HG03159 (cell line): ENCODE data around the gene PGAM2.
"Not testable (repeated sequence)": the region's sequence is repeated elsewhere in the genome, so short reads cannot be mapped to it uniquely, and the experiment has no call there.

Experiments used
- ATAC-seq: cut with Tn5 transposase; IDR thresholded peaks from one replicate; pipeline ENCODE4 v1.9.1; 2021; ENCODE audit warnings: mild to moderate bottlenecking, moderate library complexity; ENCODE audit not compliant: unreplicated experiment

The PGAM2 gene

DNA sequence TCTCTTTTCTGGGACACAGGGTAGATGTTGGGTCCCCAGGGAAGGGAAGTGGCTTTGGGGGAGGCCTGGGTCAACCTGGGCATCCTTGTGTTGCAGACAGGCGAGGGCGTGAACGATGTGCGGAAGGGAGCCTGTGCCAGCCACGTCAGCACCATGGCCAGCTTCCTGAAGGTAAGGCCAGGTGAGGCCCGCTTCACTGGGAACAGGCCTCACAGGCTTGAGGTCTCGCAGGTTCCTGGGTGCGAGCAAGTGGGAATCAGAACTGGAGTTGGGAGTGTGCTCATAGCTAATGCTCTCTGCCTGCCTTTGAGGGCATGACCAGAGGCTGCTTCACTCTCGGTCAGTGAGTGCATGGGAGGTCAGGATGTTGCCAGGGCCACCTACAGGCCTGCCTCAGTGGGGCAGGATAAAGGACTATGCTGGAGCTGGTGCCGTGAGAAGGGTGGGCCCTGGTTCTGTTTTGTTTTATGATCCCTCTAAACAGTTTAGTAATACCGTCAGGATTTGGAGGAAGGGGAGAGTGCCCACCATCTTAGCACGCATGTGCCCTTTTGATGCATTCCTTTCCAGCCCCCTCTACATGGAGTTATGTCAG lies 12.5 kb downstream of the PGAM2 start:
- no peak for ATAC-seq

DNA sequence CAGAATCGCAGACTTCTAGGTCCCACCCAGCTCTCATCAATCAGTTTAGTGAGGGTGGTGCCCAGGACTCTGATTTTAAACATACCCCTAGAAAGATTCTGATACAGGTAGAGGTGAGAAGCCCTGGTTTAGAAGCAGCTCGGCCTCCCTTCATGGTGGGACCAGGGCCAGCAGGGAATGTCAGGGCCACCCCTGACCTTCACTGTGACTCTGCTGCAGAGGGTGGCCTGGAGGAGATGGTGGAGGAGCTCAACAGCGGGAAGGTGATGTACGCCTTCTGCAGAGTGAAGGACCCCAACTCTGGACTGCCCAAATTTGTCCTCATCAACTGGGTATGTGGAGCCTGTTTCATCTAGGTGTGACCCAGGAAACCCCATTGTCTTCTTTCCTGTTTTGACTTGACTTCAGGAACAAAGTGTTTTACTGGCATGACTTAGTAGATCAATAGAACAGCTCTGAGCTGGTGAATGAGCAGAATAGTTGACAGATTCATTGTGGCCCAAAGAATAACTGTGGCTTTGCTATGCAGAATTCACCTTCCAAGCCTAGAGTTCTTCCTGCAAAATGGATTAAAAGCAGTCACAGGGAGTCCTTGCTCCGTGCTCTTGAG lies 13.7 kb downstream of the PGAM2 start:
- ATAC-seq: no peak

DNA sequence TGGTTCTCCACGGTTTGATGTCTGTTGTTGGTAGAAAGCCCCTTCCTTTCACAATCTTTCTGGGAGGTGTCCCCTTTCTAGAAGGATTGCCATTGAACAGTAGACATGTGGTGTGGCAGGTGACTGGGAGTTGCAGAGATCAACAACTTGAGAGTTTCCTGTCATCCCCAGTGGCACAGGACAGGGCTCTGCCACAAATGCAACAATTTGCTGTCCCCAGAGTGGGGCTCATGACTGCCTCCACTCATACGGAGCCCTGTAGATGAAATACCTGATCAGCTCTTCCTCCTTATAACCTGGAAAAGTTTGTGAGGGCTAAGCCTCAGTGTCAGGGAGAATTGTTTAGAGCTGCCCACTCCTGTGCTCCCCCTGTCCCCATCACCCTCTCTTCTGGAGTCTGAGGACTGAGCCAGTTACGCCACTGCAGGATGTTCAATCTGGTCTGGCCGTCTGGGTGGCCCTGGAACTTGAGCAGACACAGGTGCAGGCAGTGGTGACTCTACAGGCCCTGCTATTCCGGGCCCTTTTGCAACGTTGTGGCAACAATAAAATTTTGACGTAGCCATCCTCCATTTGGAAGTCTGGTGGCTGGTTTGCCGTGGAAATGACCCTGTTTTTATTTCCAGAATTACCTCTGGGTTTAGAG lies 14.3 kb downstream of the PGAM2 start:
- no peak for ATAC-seq

DNA sequence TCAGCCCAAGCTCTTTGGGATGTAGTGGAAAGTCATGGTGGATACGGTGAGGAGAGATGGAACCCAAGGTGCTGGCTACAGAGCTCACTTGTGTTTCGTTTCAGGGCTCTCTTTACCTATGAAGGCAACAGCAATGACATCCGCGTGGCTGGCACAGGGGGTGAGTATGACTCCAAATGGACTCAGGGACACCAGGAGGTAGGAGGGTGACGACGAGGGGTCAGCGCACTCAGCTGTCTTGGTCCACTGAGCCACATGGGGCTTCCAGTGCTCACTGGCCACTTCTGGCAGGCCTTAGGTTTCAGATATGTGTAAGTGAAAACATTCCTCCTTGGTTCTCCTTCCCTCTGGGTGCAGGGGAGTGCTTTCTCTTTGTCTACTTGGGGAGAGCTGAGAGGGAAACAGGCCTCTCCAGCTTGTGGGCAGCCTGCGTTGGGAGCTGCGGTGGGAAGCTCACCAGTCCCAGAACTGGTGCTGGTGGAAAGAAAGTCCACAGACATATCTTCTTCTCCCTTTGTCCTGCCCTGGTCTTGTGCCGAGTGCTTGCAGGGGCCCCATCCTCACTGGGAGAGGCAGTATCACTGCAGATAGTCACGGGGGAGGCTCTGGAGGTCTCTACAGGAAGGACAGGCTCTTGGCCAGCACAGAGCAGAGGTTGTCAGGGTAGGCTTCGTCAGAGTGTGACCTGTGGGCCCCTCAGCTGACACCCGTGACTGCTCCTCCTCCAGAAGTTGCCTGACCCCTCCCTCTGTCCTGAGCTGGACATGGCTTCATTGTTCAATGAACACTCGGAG lies 15.0 kb downstream of the PGAM2 start:
- no peak for ATAC-seq

DNA sequence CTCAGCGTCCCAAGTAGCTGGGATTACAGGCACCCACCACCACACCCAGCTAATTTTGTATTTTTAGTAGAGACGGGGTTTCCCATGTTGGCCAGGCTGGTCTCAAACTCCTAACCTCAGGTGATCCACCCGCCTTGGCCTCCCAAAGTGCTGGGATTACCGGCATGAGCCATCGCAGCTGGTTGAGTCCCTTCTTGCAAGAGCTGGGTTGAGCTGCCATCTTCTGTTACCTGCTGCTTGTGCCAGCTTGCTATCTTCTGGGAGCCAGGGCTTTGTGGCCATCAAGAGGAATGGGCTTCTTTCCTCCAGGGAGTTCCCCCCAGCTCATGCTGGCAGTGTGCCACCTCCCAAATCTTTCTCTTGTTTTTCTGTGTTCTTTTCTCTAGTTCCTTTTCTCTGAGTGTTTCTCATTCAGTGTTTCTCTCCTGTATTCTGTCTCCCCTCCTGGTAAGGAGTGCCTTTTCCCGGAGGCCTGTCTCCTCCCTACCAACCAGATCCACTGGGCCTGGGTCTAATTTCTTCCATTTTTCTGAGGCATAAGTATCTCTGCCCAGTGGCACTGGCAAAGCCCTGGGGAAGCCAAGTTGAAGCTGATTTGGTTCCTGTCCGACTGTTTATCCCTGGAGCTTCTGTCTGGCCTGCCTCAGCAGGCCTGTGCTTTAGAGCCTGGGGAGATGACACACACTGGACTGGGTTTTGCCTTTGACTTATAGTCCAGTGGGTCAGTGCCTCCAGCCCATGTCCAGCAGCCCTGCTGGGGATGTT lies 17.2 kb downstream of the PGAM2 start:
- ATAC-seq: no peak

DNA sequence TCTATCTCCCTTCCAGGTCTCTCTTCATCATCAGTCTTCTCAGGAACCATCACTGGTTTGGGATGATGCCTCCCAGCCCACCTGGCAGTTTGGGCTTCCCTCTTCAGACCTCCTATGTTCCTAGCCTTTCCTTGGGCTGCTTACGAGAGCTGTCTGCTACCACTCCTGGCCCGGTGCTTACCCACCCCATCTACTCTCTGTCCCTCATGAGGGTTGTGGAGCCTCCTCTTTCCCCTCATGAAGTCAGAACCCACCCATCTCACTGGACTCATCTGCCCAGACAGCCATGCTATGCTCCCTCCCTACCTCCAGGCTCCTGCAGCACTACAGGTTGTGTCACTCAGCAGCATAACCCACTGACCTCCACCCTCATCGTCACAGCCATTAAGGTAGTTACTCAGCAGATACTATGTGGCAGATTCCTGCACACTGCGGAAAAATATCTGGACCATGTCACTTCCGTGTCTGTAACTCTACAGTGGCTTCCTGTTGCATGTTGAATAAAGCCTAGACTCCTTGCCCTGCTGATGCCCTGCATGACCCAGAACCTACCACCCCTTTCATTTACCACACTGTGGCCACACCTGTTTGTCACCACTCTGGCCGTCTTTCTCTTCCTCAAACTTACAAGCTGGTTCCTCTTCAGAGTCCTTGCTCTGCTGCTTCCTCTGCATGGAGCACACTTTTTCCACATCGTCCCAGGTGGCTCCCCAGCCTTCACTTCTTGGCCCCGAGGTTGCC lies 18.9 kb downstream of the PGAM2 start:
- ATAC-seq: peak; percentile 62

DNA sequence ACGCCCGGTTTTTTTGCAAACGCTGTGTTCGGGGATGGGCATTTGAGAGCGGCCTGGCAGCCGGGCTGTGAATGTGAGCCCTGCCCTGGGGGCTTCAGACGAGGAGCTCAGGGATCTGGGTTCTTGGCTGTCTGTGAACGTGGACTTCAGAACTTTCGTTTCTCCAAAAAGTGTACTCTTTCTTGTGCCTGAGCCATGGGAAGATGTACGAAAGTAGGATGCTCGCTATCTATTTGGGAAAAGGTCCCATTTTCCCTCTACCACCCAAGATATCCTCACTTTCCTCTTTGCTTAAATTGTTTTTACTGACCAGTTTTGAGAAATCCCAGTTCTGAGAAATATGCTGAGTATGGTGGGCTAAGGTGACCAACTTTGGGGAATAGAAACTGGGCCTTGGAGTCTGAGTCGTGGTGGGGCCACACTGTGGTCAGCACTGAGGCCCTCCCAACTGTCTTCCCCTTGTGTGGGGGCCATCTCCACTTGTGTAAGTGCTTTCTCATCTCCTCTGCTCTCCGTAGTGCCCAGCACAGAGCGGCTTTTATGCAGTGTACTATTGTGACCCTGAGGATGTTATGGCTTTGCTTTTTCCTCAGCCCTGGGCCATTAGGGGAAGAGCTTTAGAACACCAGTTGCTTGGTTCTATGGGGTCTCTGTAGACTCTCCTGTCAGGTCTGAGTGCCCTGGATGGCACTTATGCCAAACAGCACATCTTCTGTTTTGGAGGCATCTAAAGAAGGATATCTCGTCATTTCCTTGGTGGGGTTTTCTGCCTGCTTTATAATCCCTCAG lies 19.9 kb downstream of the PGAM2 start:
- no peak for ATAC-seq

DNA sequence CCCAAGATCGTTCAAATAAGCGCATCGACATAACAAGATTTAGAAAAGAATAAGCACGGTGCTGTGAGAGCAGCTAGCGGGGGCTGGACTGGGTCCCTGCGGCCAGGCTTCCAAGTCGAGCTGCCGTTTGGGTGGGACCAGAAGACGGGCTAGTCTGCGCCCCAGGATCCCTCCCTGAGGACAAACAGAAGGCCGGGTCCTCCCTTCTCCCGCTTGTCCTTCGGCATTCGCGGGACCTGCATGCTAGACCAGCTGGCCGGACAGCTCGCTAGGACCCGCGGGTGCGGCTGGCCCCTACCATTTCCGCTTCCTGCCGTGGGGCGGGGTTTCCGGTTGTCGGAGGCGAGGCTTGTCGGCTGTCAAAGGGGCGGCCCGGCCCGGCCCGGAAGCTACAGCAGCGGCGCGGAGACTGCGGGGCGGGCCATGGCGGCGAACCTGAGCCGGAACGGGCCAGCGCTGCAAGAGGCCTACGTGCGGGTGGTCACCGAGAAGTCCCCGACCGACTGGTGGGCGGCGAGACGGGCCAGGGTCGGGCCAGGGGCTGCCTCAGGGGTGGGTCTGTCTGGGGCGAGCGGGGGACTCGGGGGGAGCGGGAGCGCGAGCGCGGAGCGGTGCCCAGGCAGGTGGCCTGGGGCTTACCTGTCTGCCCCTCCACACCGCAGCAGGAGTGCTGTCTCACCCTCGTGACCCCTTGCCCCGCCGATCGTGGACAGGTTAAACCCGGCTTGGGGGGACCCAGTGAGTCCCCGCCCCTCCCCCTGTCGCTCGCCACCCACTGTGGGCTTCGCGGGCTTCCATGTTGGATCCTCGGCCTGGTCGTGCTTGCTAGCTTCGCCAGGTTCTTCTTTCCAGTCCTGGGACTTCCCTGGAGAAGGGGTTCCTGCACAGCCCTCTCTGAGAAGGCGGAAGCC lies 20.8 kb downstream of the PGAM2 start, which contains the start of gene DBNL:
Gene DBNL (plus strand): TSS at position 388 of the 911 bp plus-strand sequence. CDS start 36 bp downstream, at position 424.
- ATAC-seq: peak; percentile 64

DNA sequence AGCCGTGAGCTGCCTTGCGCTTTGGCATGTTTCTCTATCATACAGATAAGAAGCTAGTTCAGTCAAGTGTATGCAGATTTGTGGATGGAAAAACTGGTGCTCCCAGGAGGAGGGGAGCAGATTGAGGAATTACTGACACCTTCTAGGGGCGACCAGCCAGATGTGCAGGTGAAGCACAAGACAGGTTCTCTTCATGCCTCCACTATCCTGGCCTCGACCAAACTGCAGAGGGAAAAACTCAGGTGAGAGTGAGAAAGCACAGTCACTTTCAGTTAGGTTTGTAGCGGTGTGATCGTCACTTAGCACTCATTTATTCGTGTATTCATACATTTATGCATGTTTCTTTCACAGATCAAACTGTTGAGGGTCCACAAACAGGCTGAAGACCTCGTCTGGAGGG lies 21.5 kb downstream of the PGAM2 start:
- no peak for ATAC-seq

DNA sequence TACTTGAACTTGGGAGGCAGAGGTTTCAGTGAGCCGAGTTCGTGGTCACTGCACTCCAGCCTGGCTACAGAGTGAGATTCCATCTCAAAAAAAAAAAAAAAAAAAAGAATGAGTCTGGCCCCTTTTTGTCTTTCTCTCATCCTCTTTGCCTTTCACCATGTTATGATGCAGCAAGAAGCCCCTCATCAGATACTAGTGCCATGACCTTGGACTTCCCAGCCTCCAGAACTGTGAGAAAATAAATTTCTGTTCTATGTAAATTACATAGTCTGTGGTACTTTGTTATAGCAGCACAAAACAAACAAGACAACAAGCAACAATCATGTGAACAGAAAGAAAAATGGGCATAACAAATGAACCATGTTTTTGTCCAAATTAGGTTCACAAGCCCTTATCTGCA lies 23.1 kb downstream of the PGAM2 start:
- no peak for ATAC-seq

DNA sequence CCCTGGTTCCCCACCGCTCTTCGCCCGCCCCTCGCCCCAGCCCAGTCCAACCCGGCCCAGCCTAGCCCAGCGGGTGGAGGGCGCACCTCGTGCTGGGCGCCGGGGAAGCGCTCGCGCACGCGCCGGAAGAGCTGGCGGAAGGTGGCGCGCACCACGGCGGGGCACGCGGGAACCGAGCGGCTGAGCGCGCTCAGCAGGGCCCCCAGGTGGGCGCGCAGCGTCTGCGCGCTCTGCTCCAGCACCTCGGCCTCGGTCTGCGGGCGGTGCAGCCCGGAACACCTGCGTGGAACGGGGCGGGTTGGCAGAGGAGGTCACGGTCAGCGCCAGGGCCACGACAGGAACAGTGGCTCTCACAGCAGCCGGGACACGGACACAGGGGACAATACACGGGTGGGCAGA lies 24.9 kb downstream of the PGAM2 start:
- ATAC-seq: peak; percentile 38

DNA sequence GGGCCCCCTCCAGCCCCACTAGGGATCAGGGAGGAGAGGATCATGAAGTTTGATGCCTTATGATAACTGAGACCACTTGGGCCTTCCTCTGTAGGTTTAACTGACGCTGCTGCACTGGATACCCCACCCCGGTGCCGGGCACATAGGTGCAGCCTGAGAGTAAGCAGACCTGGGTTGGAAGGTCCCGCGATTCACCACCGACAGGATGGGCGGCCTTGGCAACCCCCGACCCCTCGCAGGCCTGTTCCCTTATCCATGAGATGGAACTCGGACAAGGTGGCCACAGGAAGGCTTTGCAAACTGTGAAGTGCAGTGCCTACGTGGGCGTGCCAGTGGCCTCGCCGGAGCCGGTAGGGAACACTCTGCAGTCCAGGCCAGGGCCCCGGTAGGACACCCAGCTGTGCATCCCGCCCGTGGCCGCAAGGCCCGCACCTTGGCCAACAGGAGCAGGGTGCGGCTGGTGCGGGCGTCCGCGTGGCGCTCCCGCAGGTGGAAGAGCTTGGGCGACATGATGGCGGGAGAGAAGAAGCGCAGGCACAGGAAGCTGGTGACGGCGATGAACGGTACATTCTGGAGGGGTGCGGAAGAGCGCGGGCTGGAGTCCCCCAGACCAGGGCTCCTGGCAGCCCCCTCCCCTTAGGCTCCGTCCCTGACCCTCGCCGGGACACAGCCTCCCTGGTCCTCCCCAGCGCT lies 25.4 kb downstream of the PGAM2 start:
- peak; percentile 7 for ATAC-seq

DNA sequence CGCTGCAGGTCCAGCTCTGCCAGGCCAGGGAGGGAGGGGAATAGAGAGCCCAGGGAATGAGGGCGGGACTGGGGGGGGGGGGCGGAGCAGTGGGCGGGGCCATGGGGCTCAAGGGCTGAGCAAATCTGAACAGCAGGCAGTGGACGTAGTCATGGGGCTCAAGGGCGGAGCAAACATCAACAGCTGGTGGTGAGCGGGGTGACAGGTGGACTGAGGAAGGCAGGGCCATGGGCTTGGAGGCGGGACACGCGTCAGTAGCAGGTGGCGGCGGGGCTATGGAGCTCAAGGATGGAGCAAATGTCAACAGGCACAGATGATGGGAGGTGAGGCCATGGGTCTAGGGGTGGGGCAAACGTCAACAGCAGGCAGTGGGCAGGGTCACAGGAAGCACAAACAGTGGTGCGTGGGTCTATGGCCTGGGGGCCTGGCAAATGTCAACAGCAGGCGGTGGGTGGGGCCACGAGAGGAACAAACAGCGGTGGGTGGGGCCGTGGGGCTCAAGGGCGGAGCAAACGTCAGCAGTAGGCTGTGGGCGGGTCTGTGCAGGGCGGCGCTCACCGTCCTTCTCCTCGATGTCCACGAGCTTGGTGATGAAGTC lies 26.3 kb downstream of the PGAM2 start:
- ATAC-seq: peak; percentile 63

DNA sequence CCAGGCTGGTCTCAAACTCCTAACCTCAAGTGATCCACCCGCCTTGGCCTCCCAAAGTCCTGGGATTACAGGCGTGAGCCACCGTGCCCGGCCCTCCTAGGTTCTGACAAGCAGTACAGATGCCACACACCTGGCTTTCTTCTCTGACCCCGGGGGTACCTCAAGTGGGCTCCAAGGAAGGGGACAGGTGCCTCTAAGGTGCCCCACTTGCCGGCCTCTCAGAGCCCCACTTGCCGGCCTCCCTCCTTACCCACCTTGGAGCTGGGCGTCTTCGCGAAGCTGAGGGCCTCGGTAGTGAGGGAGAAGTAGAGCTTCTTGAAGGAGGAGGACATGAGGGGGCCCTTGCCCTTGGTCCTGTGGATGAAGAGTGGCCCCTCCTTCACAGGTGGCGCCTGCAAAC lies 26.8 kb downstream of the PGAM2 start:
- not testable (repeated sequence) for ATAC-seq

DNA sequence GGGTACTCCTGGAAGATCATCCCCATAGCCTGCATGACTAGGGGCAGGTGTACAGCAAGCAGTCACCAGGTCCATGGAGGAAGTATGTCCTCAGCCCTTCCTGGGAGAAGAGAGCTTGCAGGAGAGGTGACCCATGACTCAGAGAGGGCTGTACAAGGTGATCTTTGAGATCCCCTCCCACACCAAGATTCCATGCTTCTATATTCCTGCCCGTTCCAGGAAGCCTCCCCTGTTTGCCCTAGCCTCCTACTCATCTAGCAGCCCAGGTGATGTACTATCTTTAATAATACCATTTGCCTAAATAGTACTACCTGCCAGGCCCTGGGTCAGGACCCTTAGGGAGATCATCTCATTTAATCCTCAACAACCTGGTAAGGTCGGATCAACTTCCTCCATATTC lies 27.4 kb downstream of the PGAM2 start:
- not testable (repeated sequence) for ATAC-seq

DNA sequence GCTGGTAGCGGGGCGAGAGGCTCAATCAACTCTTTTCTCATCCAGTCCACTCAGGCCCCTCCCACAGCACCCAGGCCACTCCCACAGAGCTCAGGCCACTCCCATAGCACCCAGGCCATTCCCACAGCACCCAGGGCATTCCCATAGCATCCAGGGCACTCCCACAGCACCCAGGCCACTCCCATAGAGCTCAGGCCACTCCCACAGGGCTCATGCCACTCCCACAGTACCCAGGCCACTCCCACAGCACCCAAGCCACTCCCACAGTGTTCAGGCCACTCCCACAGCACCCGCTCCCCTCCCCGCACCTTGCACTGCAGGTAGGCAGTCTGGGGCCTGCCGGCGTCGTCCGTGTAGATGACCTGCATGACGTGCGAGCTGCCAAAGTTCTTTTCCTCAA lies 29.0 kb downstream of the PGAM2 start:
- ATAC-seq: not testable (repeated sequence)
